Mononuclear cell (primary cell): ENCODE results near the gene TCF12. TPM values are rescaled to one million over a fixed set of nuclear protein-coding genes. Genes with fewer than 3 reads are reported as not detected.

Source experiments
- H3K27me3 ChIP-seq: 2 replicates; pipeline ENCODE4 v1.6.0; 2011; ENCODE audit warnings: low read length, control low read depth; ENCODE audit not compliant: insufficient read depth
- H3K4me1 ChIP-seq: 2 replicates; pipeline ENCODE4 v1.5.1; 2011; ENCODE audit warnings: mild to moderate bottlenecking, low read length, control low read depth; ENCODE audit not compliant: insufficient read depth
- H3K4me3 ChIP-seq: 2 replicates; pipeline ENCODE4 v1.5.1; 2011; ENCODE audit warnings: mild to moderate bottlenecking, low read length, moderate library complexity
- H3K9me3 ChIP-seq: 2 replicates; pipeline ENCODE4 v1.5.1; 2011; ENCODE audit warnings: low read depth, mild to moderate bottlenecking, control low read depth, low read length
- total RNA-seq: library from RNA; depleted of rRNA; stranded (reverse); fragments of >200 nt; gene quantifications from one replicate; pipeline ENCODE4 v1.2.3, GENCODE V29; 2012

The TCF12 gene
- total RNA-seq, 1 donor = 45.8 TPM

DNA sequence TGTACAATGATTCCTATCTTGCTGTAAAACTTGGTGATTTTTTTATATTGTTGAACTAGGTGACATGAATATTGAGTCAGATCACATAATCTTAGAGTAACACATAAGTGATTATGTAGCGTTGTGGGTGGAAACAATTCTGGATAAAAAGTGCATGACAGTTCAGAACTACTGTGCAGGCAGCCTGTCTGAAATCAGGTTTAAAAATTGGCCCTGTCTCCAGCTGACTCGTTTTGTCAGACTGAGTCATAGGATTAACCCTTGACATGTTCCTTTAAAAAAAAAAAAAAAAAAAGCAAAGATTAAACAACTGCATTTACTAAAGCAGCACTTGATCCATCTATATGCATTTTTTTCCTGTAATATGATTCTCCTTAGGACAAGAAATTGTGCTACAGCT lies 297.8 kb downstream of the TCF12 start:
- Histone ChIP-seq H3K9me3 (no peaks in the 10 kb centered on the region), H3K4me3 (no peak overlapping the region), H3K27me3 (no peaks in the 10 kb centered on the region), H3K4me1 (peaks cover 6% of the 10 kb centered on the region)

DNA sequence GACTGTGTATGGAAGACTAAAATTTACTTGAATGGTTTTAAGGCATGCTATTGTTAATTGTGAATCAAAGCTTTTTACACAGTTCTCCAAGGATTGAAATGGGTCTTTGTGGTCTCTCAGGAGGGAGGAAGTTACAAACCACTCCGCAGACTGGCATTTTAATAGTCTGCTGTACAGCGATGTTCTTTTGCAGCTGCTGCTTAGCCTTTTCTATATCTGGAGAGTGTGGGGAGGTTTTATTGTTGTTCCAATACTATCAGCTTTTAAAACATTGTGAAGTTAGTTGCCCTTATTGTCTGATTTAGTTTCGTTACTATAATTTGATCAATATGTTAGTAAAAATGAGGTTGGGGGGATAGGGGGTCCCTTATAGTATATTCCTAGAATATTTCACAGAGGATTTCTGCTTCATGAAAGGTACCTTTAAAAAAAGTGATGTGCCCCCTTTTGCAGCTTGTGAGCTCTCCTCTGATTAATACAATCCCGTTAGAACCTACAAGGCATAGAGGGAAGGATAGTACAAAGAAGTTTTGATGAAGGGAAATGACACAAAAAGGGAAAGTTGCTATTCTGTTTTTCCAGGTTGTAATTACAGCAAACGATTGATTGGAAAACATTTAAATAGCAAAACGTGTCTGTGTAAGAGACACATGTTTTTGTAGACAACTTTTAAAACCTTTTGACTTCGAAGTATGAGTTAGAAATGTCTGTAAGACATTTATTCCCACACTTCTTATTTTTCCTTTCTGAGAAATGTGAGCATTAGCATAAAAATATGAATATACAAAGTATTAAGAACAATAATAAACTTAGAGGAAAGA lies 299.5 kb downstream of the TCF12 start:
- Histone ChIP-seq H3K4me1 (peaks cover 6% of the 10 kb centered on the region), H3K9me3 (no peaks in the 10 kb centered on the region), H3K4me3 (no peak overlapping the region), H3K27me3 (no peaks in the 10 kb centered on the region)

DNA sequence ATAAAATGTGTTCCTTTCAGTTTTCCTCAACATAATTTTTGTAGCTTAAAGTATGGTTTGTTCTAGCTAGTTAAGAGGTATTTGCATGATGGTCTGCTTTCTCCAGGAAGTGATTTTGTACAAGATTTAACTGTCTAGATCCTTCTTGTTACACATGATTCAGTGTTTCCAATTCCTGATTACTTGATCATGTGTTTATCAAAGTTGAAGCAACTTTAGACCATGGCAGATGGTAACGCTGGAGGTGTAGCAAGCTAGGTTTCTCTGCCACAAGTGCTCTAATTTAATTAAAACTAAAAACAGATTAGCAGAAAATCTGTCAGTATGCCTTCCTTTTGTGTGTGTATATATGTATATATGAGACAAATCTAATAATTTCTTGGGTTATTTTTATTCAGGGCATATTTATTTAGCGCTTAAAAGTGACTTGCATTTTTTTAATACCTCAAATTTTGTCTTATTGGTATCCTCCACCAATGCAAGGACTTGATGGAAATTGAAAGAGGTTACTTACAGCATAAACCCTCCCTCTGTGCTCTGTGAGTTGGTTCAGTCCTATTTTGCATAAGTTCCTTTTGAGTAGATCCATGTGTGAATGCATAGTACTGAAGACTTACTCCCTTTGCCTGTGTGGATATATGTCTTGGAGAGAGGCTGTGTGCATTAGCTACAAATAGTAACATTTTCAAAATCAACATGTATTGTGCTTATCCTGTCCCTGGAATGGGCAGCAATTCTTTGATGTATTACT lies 300.6 kb downstream of the TCF12 start:
- H3K4me3 ChIP-seq = no peak overlapping the region
- H3K27me3 ChIP-seq = no peaks in the 10 kb centered on the region
- H3K4me1 ChIP-seq = peaks cover 6% of the 10 kb centered on the region
- no peaks in the 10 kb centered on the region for H3K9me3 ChIP-seq

DNA sequence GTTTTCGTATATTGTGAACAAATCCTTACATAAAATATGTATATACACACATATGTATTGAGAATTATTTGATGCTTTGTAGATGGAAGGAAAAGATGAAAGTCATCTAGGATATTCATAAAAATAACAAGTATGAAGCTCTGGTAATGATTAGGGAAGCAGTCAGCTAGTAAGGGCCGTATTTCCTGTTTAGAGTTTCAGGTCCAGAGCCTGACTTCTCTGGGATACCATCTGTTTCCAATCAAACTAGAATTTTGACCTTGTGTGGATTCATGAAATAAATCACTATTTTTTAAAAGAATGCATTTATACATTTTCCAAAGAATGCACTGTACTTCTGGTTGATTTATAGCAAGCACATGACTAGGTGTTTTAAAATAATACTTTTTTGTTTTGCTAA lies 301.8 kb downstream of the TCF12 start:
- Histone ChIP-seq H3K4me3 (no peak overlapping the region), H3K27me3 (no peaks in the 10 kb centered on the region), H3K9me3 (no peaks in the 10 kb centered on the region), H3K4me1 (peaks cover 6% of the 10 kb centered on the region)

DNA sequence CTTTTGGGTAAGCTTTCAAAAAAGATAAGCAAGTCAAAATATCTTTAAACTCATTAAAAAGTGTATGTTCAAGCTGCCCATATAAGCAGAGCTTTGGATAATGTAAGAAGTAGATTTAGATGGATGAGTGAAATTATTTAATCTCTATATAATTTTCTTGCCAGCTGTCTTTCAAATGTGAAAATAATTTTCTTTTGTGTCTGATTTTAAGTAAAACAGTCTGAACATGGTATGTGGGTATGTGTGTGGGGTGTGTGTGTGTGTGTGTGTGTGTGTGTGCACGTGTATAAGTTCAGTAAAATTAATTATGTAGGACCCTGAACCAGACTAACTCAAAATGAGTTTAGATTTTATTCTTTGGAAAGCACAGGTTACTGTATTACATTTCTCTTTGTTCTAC lies 302.7 kb downstream of the TCF12 start:
- Histone ChIP-seq H3K4me3 (no peak overlapping the region), H3K9me3 (no peaks in the 10 kb centered on the region), H3K4me1 (peaks cover 6% of the 10 kb centered on the region), H3K27me3 (no peaks in the 10 kb centered on the region)

DNA sequence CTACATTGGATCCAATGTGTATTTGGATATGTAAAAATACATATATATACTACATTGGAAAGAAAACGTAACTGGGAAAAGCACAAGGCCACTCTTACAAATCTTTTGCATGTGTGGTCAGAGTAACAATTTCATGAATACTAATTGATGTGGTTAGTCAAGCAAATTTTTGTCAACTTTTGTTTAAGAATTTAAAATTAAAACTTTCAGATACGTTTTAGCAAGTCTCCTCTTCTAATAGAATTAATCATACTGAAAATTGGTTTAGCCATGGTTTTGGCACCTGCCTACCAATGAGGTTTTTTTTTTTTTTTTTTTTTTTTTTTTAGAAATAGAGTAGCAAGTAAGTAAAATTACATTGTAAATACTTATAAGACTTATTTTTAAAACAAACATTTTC lies 304.9 kb downstream of the TCF12 start:
- Histone ChIP-seq H3K4me1 (no peaks in the 10 kb centered on the region), H3K9me3 (no peaks in the 10 kb centered on the region), H3K27me3 (no peaks in the 10 kb centered on the region), H3K4me3 (no peak overlapping the region)

DNA sequence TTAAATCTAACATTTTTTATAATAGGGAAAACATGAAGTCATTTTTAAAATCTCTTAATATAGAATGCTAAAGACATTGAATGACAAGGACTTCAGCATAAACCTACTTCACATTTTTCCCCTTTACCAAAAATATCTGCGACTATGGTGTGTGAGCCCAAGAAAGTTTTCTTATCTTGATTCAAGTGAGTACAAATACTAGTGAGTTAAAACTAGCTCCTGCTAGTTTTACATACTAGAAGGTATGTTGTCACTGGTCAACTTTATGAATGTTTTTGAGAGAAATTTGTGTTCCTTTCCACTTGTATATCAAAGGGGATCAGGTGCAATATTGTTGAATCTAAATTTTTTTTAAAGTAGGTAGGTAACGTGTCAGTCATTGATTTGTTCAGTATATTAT lies 305.4 kb downstream of the TCF12 start:
- no peak overlapping the region for H3K4me3 ChIP-seq
- no peaks in the 10 kb centered on the region for H3K4me1 ChIP-seq

DNA sequence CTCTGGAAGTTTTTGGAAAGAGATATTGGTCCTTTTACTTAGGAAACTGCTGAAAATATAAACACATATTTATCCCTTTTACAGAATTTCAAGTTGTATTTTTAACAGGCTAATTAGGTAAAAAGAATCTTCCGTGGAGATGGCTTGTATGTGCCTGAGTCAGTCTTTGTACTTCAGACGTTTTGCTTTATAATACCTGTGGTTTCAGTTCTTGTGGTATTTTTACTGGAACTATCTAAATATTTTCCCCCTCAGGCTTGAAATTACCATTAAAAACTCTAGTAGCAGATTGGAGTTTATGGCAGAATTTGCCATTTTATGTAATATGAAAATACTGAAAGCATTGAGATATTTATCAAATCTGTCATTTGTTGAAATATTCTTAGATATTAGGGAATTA lies 306.2 kb downstream of the TCF12 start:
- Histone ChIP-seq H3K4me1 (no peaks in the 10 kb centered on the region), H3K9me3 (no peaks in the 10 kb centered on the region), H3K27me3 (no peaks in the 10 kb centered on the region), H3K4me3 (no peak overlapping the region)

More for the DNA sequence above, 305.4 kb downstream of the TCF12 start:
- Histone ChIP-seq H3K27me3 (no peaks in the 10 kb centered on the region), H3K9me3 (no peaks in the 10 kb centered on the region)

DNA sequence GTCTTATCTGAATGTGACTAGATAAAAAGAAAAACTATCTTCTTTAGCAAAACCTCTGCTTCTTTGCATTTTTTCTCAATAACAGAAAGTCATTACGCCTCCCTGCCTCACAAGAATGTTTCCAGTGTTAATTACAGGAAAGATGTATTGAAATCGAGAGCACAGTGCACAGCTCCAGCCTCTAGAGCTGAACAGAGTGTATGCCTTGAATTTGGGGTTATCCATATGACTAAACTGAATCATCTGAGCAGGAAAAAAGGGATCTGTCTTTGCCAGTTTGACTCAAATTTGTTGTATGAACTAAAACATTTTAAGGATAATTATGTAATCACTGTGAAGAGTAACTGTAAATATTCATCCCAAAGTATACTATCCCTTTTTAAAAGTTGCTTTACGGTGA lies 308.7 kb downstream of the TCF12 start:
- no peaks in the 10 kb centered on the region for H3K27me3 ChIP-seq
- no peak overlapping the region for H3K4me3 ChIP-seq
- no peaks in the 10 kb centered on the region for H3K4me1 ChIP-seq
- H3K9me3 ChIP-seq = no peaks in the 10 kb centered on the region

DNA sequence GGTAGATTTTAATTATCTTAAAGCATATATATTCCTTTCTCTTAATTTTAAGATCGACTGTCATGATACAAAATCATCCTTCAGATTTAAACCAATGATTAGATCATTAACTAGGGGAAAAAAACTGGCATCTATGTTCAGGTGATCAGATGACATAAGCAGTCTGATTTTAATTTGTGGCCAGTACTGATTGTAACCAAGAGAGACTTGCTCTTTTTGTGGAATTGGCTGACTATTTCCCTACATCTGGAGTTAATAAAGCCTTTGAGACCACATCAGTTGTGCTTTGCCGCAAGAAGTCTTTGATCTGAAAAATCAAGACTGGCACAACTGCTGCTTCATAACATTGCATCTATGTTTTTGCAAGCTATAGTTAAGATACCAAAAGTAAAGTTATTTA lies 309.5 kb downstream of the TCF12 start:
- no peaks in the 10 kb centered on the region for H3K4me1 ChIP-seq
- no peak overlapping the region for H3K4me3 ChIP-seq
- H3K27me3 ChIP-seq = no peaks in the 10 kb centered on the region
- no peaks in the 10 kb centered on the region for H3K9me3 ChIP-seq

DNA sequence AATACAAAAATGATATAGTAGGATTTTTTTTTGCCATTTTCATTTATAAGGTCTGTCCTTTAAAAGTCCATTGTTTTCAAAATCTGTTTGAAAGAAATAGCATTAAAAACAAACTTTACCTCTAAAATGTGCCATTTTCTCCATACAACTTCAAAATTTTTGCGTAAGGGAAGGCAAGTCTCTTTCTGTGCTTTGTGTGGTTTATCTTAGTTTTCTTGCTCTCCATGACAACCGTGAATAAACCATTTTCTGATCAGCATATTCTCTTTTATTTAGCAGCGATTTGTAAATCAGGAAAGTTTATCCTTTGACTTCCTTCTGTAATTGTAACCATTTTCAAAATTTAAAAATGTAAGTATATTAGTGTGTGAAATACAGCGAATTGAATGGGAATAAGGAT lies 310.0 kb downstream of the TCF12 start:
- no peaks in the 10 kb centered on the region for H3K9me3 ChIP-seq
- no peaks in the 10 kb centered on the region for H3K4me1 ChIP-seq
- no peaks in the 10 kb centered on the region for H3K27me3 ChIP-seq
- no peak overlapping the region for H3K4me3 ChIP-seq

DNA sequence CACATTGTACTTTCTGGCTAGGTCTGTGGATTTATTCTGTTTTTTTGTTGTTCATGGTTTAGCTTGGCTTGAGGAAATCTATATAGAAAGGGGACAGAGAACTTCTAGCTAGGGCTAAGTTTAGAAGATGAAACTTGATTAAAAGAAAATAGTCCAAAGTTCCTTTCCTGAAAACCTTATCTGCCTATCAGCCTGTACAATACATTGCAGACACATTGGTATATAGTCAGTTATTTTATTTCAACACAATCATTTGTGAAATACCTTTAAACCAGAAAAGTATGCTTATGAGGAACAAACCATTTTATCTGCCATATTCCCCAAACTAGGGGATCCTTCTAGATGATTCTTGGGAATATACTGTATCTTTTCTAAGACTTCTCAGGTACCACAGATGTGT lies 310.6 kb downstream of the TCF12 start:
- H3K4me1 ChIP-seq = no peaks in the 10 kb centered on the region
- no peak overlapping the region for H3K4me3 ChIP-seq
- no peaks in the 10 kb centered on the region for H3K9me3 ChIP-seq
- no peaks in the 10 kb centered on the region for H3K27me3 ChIP-seq

DNA sequence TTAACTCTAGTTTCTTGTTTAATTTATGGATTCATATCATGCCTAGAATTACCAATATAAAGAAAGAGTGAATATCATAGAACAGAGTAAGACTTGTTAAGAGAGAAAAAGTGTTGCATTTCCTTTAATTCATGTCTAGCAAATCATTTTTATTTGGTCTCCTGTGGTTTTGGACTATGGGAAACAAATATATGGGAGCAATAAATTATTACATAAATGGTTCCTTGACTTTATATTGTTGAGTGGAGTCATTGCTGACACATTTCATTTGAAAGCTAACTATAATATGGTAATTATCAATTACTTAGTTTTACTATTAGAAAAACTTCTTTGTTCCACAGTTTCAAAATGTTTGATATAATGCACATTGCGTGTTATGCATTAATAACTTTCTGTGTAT lies 313.1 kb downstream of the TCF12 start:
- H3K4me3 ChIP-seq = no peak overlapping the region
- H3K9me3 ChIP-seq = no peaks in the 10 kb centered on the region
- H3K27me3 ChIP-seq = no peaks in the 10 kb centered on the region
- H3K4me1 ChIP-seq = no peaks in the 10 kb centered on the region

DNA sequence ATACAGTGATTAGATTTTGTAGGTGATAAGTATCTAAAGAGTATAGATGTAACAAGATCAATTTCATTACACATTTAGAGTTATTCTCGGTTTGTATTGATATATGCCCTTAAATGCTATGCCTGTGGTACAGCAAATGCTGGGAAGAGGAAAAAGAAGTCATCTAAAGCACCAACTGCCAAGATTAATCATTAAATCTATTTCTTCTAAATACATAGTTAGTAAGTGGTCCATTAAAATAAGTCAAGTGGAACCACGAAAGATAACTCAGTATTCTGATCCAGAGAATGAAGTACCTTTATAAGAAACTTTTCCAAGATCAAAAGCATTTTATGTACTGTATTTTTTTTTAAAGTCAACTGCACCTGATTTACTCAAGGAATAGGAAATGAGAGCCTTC lies 315.7 kb downstream of the TCF12 start:
- Histone ChIP-seq H3K4me3 (no peak overlapping the region), H3K9me3 (no peaks in the 10 kb centered on the region), H3K27me3 (no peaks in the 10 kb centered on the region), H3K4me1 (no peaks in the 10 kb centered on the region)

DNA sequence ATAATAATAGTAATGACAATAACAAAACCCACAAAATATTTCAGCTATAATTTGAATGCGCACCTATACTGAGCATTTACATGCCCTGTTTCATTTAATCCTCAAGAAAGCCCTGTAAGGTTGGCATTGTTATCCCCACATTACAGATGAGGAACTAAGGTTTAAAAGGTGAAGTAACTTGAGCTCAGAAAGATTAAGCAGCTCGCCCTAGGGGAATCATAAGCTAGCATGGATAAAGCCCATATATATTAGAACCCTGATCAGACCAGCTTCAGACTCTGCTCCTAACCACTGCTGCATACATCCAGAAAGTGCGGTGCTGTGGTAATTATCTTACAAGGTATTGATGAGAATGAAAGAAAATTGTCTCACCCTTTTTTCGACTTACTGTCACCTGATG lies 316.7 kb downstream of the TCF12 start:
- Histone ChIP-seq H3K4me3 (no peak overlapping the region), H3K9me3 (no peaks in the 10 kb centered on the region), H3K4me1 (no peaks in the 10 kb centered on the region)

DNA sequence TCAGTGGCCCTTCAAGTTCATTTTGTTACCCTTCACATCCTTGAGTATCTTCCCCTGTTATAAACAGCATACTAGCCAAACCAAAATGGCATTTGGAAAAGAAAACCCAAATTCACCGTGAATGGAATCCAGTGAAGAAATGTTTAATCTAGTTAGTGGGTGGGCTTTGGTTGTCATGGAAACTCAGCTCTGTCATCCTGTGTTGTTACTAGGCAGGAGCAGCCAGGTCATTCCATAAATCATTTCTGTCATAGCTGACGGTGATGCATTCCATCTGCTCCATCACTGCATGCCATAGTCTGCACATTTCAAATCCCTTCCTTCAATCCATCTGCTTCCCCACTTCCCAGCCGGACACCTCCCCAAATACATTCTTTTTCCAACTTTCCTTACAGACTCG lies 317.4 kb downstream of the TCF12 start:
- no peaks in the 10 kb centered on the region for H3K4me1 ChIP-seq
- no peaks in the 10 kb centered on the region for H3K9me3 ChIP-seq
- H3K27me3 ChIP-seq = no peaks in the 10 kb centered on the region
- no peak overlapping the region for H3K4me3 ChIP-seq

More for the DNA sequence above, 316.7 kb downstream of the TCF12 start:
- H3K27me3 ChIP-seq = no peaks in the 10 kb centered on the region
